HG03025 (cell line): Measurements from ENCODE around the gene ISYNA1.

ENCODE experiments used
- ATAC-seq: cut with Tn5 transposase; IDR thresholded peaks from one replicate; pipeline ENCODE4 v1.9.1; 2021; ENCODE audit warnings: mild to moderate bottlenecking, moderate library complexity; ENCODE audit not compliant: unreplicated experiment, low FRiP score

The ISYNA1 gene

GRCh38 chr19:18433015-18433691 is 4.8 kb downstream of the ISYNA1 start:
- no peak for ATAC-seq

GRCh38 chr19:18432275-18433014 is 5.5 kb downstream of the ISYNA1 start:
- no peak for ATAC-seq

GRCh38 chr19:18431351-18432197 is 6.4 kb downstream of the ISYNA1 start:
- ATAC-seq: no peak

GRCh38 chr19:18430417-18431144 is 7.4 kb downstream of the ISYNA1 start:
- ATAC-seq: no peak

GRCh38 chr19:18429717-18430416 is 8.1 kb downstream of the ISYNA1 start:
- no peak for ATAC-seq

- ATAC-seq: no peak
Measured at GRCh38 chr19:18428787-18429674, 8.9 kb downstream of the ISYNA1 start.

- ATAC-seq: no peak
Measured at GRCh38 chr19:18428173-18428786, 9.7 kb downstream of the ISYNA1 start.

- no peak for ATAC-seq
Measured at GRCh38 chr19:18427743-18428113, 10.2 kb downstream of the ISYNA1 start.

- ATAC-seq: no peak
Measured at GRCh38 chr19:18427080-18427742, 10.7 kb downstream of the ISYNA1 start.

- no peak for ATAC-seq
Measured at GRCh38 chr19:18426416-18426767, 11.5 kb downstream of the ISYNA1 start.

GRCh38 chr19:18425515-18426415 is 12.2 kb downstream of the ISYNA1 start:
- ATAC-seq: no peak

GRCh38 chr19:18424890-18425514 is 12.9 kb downstream of the ISYNA1 start:
- ATAC-seq: no peak

GRCh38 chr19:18424122-18424889 is 13.6 kb downstream of the ISYNA1 start:
- ATAC-seq: no peak

- ATAC-seq: no peak
Measured at GRCh38 chr19:18423258-18424020, 14.5 kb downstream of the ISYNA1 start.

GRCh38 chr19:18422530-18423191 is 15.3 kb downstream of the ISYNA1 start:
- ATAC-seq: no peak
